HFFc6 (cell line): ENCODE data around the gene MTA3. TPM values are rescaled to one million over a fixed set of nuclear protein-coding genes. Genes with fewer than 3 reads are reported as not detected.

Experiments
- DNase-seq: peaks from one replicate; pipeline ENCODE4 v3.0.0-alpha.2; 2018
- H3K27ac Mint-ChIP-seq: 2 replicates; pipeline ENCODE4 v1.8.0; 2020; ENCODE audit warnings: mild to moderate bottlenecking, mixed read lengths
- H3K27me3 Mint-ChIP-seq: 2 replicates; pipeline ENCODE4 v1.8.0; 2021; ENCODE audit warnings: mild to moderate bottlenecking, moderate library complexity, mixed read lengths; ENCODE audit not compliant: insufficient read depth
- H3K36me3 Mint-ChIP-seq: 2 replicates; pipeline ENCODE4 v1.8.0; 2021; ENCODE audit warnings: low read depth, mixed read lengths
- H3K4me1 Mint-ChIP-seq: 2 replicates; pipeline ENCODE4 v1.8.0; 2020; ENCODE audit warnings: low read depth, mixed read lengths
- H3K4me3 Mint-ChIP-seq: 2 replicates; pipeline ENCODE4 v1.8.0; 2020; ENCODE audit warnings: mild to moderate bottlenecking, moderate library complexity, mixed read lengths
- H3K9me3 Mint-ChIP-seq: 2 replicates; pipeline ENCODE4 v1.8.0; 2020; ENCODE audit warnings: mild to moderate bottlenecking, mixed read lengths
- CTCF ChIP-seq: fragments of 200-600 bp; sonication (generic); IDR thresholded peaks from 2 replicates; pipeline ENCODE4 v1.5.0; 2021; ENCODE audit warnings: antibody characterized with exemption, mild to moderate bottlenecking
- total RNA-seq, 6 experiments: library from RNA; stranded (reverse); fragmentation: NEBNext Ultra II Directional; extraction: Animal tissue kit (Norgen Biotek cat#: 25700); gene quantifications; 2 replicates in 1 of 6; 3 replicates in 5 of 6; pipeline ENCODE4 v1.2.3, GENCODE V29; 2021

Gene MTA3
- total RNA-seq, 6 experiments from 2014 or later, result 26.2 to 33.4 (median 30.7) TPM

- no peaks in the 10 kb centered on the region for H3K9me3 Mint-ChIP-seq
- H3K36me3 Mint-ChIP-seq, result no peaks in the 10 kb centered on the region
- H3K27me3 Mint-ChIP-seq, result peaks cover 8% of the 10 kb centered on the region
- TF ChIP-seq CTCF, result no peak
- no peaks in the 10 kb centered on the region for H3K4me1 Mint-ChIP-seq
- no peak for DNase-seq
- no peak overlapping the region for H3K27ac Mint-ChIP-seq
- no peak overlapping the region for H3K4me3 Mint-ChIP-seq
Measured at GRCh38 chr2:42761554-42761953, 193.1 kb downstream of the MTA3 start.

- H3K27ac Mint-ChIP-seq, result no peak overlapping the region
- no peaks in the 10 kb centered on the region for H3K4me1 Mint-ChIP-seq
- H3K27me3 Mint-ChIP-seq, result peaks cover 8% of the 10 kb centered on the region
- H3K4me3 Mint-ChIP-seq, result no peak overlapping the region
- no peaks in the 10 kb centered on the region for H3K36me3 Mint-ChIP-seq
- no peaks in the 10 kb centered on the region for H3K9me3 Mint-ChIP-seq
- no peak for DNase-seq
- no peak for TF ChIP-seq CTCF
Measured at GRCh38 chr2:42762155-42762554, 193.7 kb downstream of the MTA3 start.

DNA sequence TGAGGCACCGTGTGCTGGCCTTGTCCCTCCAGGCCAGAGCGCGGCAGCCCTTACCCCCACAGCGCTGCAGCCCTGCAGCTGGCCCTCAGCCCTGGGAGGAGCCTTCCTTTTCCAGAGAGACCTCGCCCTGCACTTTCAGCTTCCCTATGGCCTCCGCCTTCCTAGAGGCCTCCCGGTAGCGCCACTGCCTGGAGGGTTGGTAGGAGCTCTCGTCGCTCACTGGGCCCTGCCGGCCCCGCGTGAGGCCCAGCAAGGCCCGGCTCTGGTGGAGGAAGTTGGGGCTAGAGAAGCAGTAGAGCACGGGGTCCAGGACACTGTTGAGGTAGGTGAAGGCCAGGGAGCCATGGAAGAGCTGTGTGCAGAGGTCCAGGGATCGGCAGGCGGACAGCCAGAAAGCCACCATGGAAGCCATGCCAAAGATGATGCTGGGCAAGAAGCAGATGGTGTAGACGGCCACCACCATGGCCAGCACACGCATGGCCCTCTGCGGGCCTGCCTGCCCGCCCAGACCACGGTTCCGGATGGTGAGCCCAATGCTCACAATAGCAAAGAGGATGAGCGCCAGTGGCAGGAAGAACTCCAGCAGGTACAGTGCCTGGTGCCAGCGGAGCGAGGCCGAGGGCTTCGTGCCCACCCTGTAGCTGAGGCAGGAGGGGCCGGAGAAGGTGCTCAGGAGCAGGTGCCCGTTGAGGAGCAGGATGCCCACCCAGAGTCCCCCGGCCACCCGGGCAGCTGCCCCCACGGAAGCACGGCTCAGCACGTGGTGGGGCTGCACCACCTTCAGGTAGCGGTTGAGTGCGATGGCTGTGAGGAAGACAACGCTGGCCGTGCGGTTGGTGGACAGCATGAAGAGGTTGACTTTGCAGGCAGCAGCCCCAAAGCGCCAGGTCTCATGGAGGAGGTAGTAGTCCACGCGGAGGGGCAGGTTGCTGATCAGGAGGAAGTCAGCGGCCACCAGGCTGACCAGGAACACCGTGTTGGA lies 194.7 kb downstream of the MTA3 start:
- no peak overlapping the region for H3K4me3 Mint-ChIP-seq
- no peaks in the 10 kb centered on the region for H3K36me3 Mint-ChIP-seq
- DNase-seq, result no peak
- no peaks in the 10 kb centered on the region for H3K4me1 Mint-ChIP-seq
- TF ChIP-seq CTCF, result no peak
- no peak overlapping the region for H3K27ac Mint-ChIP-seq
- H3K9me3 Mint-ChIP-seq, result no peaks in the 10 kb centered on the region
- peaks cover 8% of the 10 kb centered on the region for H3K27me3 Mint-ChIP-seq

DNA sequence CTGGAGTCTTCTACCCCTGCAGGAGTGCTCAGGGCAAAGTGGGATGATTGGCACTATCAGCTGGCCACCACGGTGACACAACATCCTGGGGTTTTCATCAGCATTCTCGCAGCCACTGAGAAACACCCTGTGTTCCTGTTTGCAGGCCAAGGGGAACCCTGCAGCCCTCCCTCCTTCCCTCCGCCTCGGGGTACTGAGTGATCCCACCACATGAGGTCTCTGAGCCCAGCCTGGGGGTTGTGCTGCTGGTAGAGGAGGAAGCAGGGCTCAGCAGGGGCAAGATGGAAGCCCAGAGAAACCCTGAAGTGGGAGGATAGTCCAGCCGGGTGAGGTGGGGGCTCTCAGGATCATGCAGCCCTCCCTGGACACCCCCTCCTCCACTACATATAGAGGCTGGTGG lies 195.7 kb downstream of the MTA3 start, which contains the start of gene OXER1:
TSS of gene OXER1 (minus strand) at position 40 of the 400 bp plus-strand sequence. CDS start 73 bp downstream, outside the sequence.
- Mint-ChIP-seq H3K4me1 (no peaks in the 10 kb centered on the region), H3K4me3 (no peak within 1 kb of the TSS), H3K27ac (no peak within 1 kb of the TSS), H3K27me3 (peaks cover 8% of the 10 kb centered on the region), H3K9me3 (no peaks in the 10 kb centered on the region), H3K36me3 (no peaks in the 10 kb centered on the region)
- DNase-seq, result no peak
- no peak for TF ChIP-seq CTCF

- Mint-ChIP-seq H3K27me3 (peaks cover 8% of the 10 kb centered on the region), H3K27ac (no peak overlapping the region), H3K36me3 (no peaks in the 10 kb centered on the region), H3K4me3 (no peak overlapping the region), H3K4me1 (no peaks in the 10 kb centered on the region), H3K9me3 (no peaks in the 10 kb centered on the region)
- DNase-seq, result no peak
- TF ChIP-seq CTCF, result no peak
Measured at GRCh38 chr2:42764901-42765300, 196.5 kb downstream of the MTA3 start.
